ENCODE measurements around the gene NEURL1B. TPM values are rescaled to one million over a fixed set of nuclear protein-coding genes. Genes with fewer than 3 reads are reported as not detected.

The NEURL1B gene
- total RNA-seq, 1 donor from 2014 or later, result 11.7 TPM

DNA sequence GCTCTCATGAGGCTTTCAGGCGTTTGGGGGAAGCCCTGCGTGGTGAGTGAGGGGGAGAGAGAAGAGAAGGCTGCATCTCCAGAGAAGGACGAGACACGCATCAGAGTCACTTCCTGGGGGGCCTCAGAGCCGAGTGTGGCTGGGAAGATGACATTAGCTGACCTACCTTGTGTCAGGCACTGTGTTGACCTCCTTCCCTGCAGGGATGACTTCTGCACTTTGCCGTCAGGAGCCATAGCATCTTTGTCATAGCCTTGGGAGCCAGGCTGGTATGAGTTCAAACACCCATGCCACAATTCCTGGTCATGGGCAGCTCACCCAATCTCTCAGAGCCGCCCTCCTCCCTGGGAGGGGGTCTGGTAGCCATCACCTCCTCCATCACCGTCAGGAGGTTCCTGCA, 17.3 kb downstream of the NEURL1B start:
- peaks cover 8% of the 10 kb centered on the region for H3K36me3 Mint-ChIP-seq
- no peaks in the 10 kb centered on the region for H3K27me3 Mint-ChIP-seq (ENCODE audit: low read depth)
- no peak for DNase-seq (ENCODE audit: low spot score in 2 of 2, unreplicated experiment in 2 of 2)
- no peak overlapping the region for H3K4me3 Mint-ChIP-seq
- peaks cover 29% of the 10 kb centered on the region for H3K4me1 Mint-ChIP-seq
- TF ChIP-seq, protein P1, sequence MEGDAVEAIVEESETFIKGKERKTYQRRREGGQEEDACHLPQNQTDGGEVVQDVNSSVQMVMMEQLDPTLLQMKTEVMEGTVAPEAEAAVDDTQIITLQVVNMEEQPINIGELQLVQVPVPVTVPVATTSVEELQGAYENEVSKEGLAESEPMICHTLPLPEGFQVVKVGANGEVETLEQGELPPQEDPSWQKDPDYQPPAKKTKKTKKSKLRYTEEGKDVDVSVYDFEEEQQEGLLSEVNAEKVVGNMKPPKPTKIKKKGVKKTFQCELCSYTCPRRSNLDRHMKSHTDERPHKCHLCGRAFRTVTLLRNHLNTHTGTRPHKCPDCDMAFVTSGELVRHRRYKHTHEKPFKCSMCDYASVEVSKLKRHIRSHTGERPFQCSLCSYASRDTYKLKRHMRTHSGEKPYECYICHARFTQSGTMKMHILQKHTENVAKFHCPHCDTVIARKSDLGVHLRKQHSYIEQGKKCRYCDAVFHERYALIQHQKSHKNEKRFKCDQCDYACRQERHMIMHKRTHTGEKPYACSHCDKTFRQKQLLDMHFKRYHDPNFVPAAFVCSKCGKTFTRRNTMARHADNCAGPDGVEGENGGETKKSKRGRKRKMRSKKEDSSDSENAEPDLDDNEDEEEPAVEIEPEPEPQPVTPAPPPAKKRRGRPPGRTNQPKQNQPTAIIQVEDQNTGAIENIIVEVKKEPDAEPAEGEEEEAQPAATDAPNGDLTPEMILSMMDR (IDR thresholded peaks at IDR 0.05; ENCODE audit: unreplicated experiment), result no peak
- peaks cover 4% of the 10 kb centered on the region for H3K9me3 Mint-ChIP-seq
- peak overlapping the region; percentile 83 for H3K27ac Mint-ChIP-seq

DNA sequence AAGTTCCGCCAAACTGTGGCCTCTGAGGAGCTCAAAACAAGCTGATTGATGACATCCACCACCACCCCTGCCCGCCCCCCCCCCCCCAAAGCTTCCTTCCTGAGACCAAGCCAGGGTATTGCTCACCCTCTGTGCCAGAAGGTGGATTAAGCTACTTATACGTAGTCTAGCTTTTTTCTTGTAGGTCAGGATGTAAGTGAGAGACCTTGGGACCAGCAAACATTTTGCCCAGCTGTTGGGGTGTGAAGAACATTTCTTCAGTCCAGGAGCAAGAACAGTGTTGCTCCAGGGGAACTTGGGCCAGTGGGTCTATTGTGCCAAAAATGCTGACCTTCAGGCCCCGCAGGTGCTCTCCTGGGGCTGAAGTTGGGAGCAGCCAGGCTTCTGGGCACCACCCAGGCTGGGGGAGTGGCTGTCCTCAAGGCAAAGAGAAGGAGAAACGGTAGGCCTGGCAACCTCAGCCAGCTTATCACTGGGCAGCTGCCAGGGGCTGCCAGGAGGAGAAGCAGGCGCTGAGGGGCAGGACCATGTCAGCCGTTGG, 18.0 kb downstream of the NEURL1B start:
- TF ChIP-seq, protein P1 (IDR thresholded peaks at IDR 0.05; ENCODE audit: unreplicated experiment), result no peak
- H3K36me3 Mint-ChIP-seq, result peaks cover 8% of the 10 kb centered on the region
- H3K27ac Mint-ChIP-seq, result peak overlapping the region; percentile 98
- H3K9me3 Mint-ChIP-seq, result peaks cover 4% of the 10 kb centered on the region
- no peaks in the 10 kb centered on the region for H3K27me3 Mint-ChIP-seq (ENCODE audit: low read depth)
- no peak for DNase-seq (ENCODE audit: low spot score in 2 of 2, unreplicated experiment in 2 of 2)
- H3K4me1 Mint-ChIP-seq, result peaks cover 30% of the 10 kb centered on the region
- no peak overlapping the region for H3K4me3 Mint-ChIP-seq

- Mint-ChIP-seq H3K4me3 (peak overlapping the region; percentile 34), H3K27ac (peak overlapping the region; percentile 98), H3K4me1 (peaks cover 33% of the 10 kb centered on the region), H3K27me3 (ENCODE audit: low read depth) (no peaks in the 10 kb centered on the region), H3K36me3 (peaks cover 8% of the 10 kb centered on the region), H3K9me3 (peaks cover 4% of the 10 kb centered on the region)
- DNase-seq (ENCODE audit: low spot score in 2 of 2, unreplicated experiment in 2 of 2), result no peak
- TF ChIP-seq, protein P1 (IDR thresholded peaks at IDR 0.05; ENCODE audit: unreplicated experiment), result no peak
These were observed 18.5 kb downstream of the NEURL1B start for GRCh38 chr5:172659570-172659908.

- H3K9me3 Mint-ChIP-seq, result peaks cover 4% of the 10 kb centered on the region
- H3K27me3 Mint-ChIP-seq (ENCODE audit: low read depth), result no peaks in the 10 kb centered on the region
- peak overlapping the region; percentile 34 for H3K4me3 Mint-ChIP-seq
- peak; percentile 69 to 79 for DNase-seq (ENCODE audit: low spot score in 2 of 2, unreplicated experiment in 2 of 2)
- TF ChIP-seq, protein P1 (IDR thresholded peaks at IDR 0.05; ENCODE audit: unreplicated experiment), result no peak
- H3K27ac Mint-ChIP-seq, result peak overlapping the region; percentile 98
- H3K36me3 Mint-ChIP-seq, result peaks cover 8% of the 10 kb centered on the region
- peaks cover 38% of the 10 kb centered on the region for H3K4me1 Mint-ChIP-seq
These were observed 19.0 kb downstream of the NEURL1B start for GRCh38 chr5:172659909-172660628.

DNA sequence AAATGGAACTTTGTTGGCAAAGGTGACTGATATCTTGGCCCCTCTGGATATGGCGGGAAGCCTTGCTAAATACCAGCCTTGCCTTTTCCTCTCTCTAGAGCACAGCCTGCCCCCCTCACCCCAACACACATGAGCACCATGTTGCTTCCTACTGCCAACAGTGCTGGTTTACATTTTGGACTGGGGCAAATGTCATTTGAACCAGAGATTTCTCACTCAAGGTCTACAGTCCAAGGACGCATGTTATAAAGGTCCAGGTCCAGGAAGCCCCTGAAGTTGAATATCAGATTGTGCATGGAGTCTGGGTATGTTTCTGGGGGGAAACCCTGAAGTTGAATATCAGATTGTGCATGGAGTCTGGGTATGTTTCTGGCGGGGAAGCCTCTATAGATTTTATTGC, 19.9 kb downstream of the NEURL1B start:
- Mint-ChIP-seq H3K36me3 (peaks cover 1% of the 10 kb centered on the region), H3K27me3 (ENCODE audit: low read depth) (no peaks in the 10 kb centered on the region), H3K4me3 (no peak overlapping the region), H3K9me3 (peaks cover 2% of the 10 kb centered on the region), H3K27ac (peak overlapping the region; percentile 98), H3K4me1 (peaks cover 42% of the 10 kb centered on the region)
- TF ChIP-seq, protein P1 (IDR thresholded peaks at IDR 0.05; ENCODE audit: unreplicated experiment), result no peak
- no peak for DNase-seq (ENCODE audit: low spot score in 2 of 2, unreplicated experiment in 2 of 2)
